Hypothalamus (tissue), 51 donors: ENCODE data around the gene MBD2.
A peak's percentile ranks its signal among the peaks of the same experiment; 100 is the strongest.
"Not testable (repeated sequence)": the region's sequence is repeated elsewhere in the genome, so short reads cannot be mapped to it uniquely, and the experiment has no call there.

ENCODE experiments used
- DNase-seq, 51 donors: peaks; one replicate each; lab custom pipeline; 2025; lab: John Stamatoyannopoulos, UW

The MBD2 gene

DNA sequence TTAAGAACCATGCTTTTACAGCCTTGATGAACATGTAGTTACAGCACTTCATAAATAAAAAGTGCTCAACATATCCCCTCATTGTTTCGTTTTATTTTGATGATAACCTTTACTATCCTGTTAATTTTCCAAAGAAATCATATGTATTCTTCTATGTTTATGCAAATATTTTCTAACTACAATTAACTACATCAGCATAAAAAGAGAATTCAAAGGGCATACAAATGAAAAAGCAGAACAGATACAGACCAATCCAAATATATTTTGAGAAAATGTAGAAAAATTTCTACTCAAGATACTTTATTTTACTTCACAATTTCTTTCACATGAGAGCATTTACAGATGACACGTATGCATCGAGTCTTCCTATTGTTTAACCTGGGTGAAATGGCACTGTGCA, 69.1 kb downstream of the MBD2 start:
- no peak for DNase-seq

DNA sequence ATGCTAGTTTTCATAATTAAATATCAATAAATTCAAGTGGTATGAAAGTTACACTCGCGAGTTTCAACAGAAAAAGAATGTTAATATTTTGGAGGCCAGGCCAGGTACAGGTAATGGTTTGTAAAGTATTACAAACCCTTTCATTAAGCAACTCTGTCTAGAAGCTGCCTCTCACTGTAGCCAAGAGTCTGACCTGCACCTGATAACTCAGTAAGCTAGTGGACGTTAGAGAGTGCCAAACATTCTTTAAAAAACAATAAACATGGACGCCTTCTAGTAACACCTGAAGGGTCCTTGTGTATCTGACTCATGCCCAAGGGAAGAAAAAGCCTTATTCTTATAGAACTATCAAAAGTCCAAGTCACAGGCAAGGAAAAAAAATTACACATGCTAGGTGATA, 70.2 kb downstream of the MBD2 start:
- DNase-seq = no peak

GRCh38 chr18:54151376-54151775, 73.1 kb downstream of the MBD2 start:
- DNase-seq = no peak

DNA sequence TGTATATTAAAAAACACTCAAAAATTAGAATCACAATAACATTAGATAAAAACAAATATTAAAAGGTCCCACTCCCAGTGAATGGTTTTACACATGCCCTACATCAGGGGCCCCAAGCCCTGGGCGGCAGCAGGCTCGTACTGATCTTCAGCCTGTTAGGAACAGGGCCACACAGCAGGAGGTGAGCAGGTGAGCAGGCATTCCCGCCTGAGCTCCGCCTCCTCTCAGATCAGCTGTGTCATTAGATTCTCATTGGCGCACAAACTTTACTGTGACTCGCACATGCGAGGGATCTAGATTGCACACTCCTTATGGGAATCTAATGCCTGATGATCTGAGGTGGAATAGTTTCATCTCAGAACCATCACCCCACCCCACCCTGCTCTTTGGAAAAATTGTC, 74.2 kb downstream of the MBD2 start:
- no peak for DNase-seq

GRCh38 chr18:54149078-54149697, 75.3 kb downstream of the MBD2 start:
- peak in 4 of 51 donors; percentile 2 to 28 (median 14) for DNase-seq

GRCh38 chr18:54148678-54149077, 75.8 kb downstream of the MBD2 start:
- no peak for DNase-seq

GRCh38 chr18:54148151-54148550, 76.3 kb downstream of the MBD2 start:
- no peak for DNase-seq

DNA sequence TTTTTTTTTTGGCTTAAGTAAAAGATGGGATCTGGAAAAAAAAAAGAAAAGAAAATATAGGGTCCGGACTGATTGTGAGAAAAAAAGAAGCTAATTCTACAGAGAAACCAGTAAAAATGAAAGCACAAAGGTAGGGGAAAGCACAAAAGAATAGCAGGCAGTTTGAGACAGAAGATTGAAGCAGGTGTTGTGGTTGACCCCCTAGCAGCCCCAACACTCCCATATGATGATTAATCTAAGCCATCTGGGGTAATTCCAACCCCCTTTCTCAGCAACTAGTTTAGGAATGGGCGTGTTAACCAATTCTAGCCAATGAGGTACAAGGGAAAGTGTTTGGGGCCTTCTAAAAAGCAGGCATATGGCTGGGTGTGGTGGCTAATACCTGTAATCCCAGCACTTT, 77.0 kb downstream of the MBD2 start:
- no peak for DNase-seq

- DNase-seq = no peak
Observed at GRCh38 chr18:54141041-54141608, 83.3 kb downstream of the MBD2 start.

DNA sequence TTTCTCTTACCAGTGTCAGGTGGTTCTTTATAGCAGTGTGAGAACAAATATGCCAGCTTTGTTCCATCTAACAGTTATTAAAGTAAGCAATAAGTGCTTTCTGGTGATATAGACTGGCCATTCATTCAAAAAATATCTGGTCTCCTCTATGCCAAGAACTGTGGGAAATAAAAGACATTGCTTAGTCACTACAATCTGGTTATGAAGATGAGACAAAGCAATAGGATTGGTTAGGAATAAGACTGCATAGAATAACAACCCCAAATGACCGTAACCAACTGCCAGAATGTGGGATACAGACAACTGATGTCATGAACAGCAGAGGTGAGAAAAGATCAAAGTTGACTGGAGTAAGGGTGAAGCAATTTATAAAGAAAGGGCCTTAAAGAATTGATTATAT, 83.8 kb downstream of the MBD2 start:
- no peak for DNase-seq

- DNase-seq = no peak
Observed at GRCh38 chr18:54135216-54135615, 89.3 kb downstream of the MBD2 start.

DNA sequence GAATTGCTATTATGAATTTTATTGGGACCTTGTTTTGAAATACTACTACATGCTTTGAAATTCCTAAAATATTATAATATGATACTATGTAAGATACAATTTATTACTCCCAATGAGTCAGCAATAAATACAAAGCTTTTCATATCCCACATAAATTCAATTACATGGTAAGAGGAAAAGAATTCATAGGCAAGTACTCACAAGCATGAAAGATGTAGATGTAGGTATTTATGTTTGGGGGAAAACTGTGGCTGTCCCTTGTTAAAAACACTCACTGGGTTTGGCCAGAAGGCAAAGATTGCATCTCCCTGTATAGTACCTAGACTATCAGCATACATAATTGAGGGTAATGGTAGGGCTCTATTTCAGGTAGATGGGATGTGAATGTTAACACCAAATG, 90.4 kb downstream of the MBD2 start:
- DNase-seq = no peak

DNA sequence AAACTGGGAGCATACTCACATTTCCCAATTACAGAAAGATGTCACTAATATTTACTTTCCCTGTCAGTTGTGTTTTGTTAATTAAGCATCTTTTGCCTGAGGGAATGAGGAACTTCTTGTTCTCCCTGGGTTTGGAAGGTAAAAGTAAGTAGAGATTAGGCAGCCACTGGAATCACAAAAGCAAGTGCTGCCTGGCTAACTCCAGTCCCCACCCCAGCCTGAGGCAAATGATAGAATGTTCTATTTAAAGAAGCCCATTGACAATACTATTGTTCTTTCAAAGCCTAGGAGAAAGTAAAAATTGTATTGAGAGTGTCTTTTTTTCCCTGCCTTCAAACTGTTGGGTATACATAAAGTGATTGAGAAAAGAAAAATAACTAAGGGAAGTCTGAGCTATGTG, 93.8 kb downstream of the MBD2 start:
- DNase-seq = no peak

DNA sequence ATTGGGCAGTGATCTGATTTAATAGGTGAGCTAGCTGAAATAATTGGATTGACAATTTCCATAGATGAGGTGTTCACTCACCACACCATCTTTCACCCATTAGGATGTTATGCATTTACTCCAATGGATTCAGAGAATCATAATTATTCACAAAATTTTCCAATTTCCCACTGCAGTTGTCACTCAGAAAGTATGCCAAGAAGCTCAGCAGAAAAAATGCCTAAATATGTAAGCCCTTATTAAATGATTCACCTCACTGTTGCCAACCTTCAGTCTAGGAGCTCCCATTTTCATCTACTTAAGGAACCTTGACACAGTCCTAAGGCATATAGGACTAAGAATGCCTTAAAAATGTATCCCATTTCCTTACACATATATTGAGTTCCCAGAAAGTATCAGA, 94.3 kb downstream of the MBD2 start:
- no peak for DNase-seq

GRCh38 chr18:54129448-54130067, 94.9 kb downstream of the MBD2 start:
- no peak for DNase-seq

DNA sequence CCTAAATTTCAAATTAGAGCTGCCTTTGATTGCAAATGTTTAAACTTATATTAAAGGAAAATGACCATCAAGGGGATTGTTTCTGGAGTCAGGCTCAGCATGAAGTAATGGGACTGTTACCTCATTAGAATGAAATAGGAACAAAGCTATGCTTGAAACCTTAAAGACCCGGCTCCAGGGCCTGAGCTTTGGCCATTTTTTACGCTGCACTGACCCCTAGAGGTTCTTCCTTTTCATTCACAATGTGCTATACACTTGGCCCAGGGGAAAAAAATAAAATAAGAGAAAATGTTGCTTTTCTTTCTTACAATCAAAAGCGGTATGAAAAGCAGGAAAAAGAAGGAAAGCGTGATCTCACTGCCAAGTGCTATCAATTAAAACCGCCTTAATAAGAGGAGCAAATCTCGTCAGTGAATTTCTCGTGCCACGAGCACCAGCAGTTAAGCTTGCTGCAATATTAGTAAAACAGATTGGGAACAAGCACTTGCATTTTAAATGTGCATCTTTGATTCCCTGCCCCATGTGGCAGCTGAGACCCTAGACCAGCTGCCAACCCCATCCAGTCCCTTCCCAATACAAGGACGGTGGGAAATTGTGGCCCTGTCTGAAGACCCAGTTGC, 96.6 kb downstream of the MBD2 start:
- peak in 23 of 51 donors; percentile 1 to 54 (median 25) for DNase-seq

DNA sequence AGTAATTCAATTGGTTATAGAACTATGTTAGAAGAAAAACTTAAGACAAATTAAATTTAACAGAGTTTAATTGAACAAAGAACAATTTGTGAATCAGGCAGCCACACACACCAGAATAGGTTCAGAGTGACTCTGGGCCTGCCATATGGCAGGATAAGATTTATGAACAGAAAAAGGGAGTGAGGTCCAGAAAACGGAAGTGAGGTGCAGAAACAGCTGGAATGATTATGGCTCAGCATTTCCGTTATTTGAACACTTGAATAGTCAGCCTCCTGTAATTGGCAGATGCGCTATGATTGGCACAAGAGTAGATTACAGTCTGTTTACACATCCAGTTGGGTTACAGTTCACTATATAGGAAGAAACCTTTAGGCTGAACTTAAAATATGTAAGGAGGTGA, 99.0 kb downstream of the MBD2 start:
- DNase-seq = no peak

DNA sequence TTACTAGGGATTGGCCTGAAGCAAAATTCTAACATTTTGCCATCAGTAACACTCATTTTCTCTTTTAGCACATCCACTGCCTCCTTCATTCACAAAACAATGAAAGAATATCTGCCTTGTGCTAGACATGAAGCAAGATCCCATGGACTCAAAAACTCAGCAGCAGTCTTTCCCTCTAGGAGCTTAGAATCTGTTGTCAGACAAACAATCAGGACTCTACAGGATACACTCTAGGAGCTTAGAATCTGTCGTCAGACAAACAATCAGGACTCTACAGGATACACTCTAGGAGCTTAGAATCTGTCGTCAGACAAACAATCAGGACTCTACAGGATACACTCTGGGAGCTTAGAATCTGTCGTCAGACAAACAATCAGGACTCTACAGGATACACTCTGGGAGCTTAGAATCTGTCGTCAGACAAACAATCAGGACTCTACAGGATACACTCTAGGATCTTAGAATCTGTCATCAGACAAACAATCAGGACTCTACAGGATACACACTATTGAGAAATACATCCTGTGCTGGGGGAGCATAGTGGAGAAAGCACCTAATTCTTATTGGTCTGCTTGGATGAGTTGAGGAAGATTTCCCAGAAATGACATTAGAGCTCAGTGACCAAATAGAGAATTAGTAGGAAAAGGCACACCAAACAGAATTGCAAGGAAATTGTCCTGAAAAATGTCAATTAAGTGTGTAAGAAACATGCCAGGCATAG, 100.6 kb downstream of the MBD2 start:
- DNase-seq = not testable (repeated sequence)

- DNase-seq = peak in 11 of 51 donors; percentile 0 to 76 (median 6)
Observed at GRCh38 chr18:54119524-54120019, 104.9 kb downstream of the MBD2 start.

DNA sequence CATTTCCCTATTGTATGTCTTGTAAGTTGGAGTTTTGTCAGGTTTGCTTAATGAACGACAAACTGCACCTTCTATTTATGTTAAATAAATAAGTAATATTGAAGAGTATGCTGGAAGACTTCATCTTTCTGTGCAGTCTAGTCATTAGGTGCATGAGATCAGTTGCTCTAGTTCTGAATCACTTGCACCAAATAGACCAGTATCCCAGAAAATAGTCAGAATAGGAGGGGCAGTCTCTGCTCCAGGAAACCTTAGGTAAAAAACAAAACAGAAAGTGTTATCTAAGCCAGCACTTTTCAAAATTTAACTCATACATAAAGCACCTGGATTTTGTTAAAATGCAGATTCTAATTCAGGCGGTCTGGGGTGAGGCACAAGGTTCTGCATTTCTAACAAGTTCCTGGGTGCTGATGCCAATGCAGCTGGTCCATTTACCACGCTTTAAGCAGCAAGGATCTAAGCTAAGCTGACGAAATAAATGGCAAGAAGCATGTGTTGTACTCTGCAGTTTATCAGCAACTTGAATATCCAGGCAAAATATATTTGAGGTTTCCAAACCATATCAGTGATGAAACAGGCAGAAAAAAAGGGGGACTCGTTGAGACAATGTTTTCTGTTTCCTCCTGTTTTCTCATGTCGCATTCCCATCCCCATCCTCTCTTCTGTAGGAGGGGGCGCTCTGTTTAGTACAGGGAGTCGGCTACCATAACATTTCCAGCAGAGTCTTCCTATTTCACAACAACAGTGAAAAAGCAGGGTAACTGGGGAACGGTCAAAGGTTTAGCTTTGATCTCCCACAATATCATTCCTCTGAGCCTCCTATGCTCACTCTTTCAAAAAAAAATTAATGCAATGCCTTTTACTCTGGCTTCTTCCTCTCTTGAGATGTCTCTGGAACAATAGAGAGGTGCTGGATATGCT, 106.4 kb downstream of the MBD2 start:
- no peak for DNase-seq
